ENCODE measurements around the gene DCTD. TPM values are rescaled to one million over a fixed set of nuclear protein-coding genes. Genes with fewer than 3 reads are reported as not detected.

The DCTD gene
- total and polyA plus RNA-seq, 8 donors: 28.0 to 65.2 (median 45.4) TPM

DNA sequence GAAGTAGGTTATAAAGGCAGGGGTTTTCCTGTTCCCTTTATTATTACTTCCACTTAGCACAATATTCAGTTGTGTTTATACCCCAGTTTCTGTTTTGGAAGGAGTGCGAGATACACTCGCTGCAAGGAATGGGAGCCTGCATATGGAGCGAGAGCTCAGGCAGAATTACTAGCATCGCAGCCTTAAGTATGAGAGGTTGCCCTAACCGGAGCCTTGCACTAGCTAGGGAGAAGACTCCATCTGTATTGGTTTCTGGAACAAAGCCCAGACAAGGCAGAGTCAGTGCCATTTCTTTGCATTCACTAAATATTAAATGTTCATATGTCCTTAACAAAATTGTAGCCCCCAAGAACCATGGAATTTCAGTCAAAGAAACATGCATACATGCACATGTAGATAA lies 6.2 kb upstream of the DCTD start:
- FAIRE-seq (no peak), DNase-seq (no peak), ATAC-seq (no peak)
- Histone ChIP-seq H3K9me3 (no peaks in the 10 kb centered on the region), H3K4me3 (no peak overlapping the region), H3K4me1 (peaks cover 0 to 14% (median 10%) of the 10 kb centered on the region in 3 donors), H3K27me3 (no peaks in the 10 kb centered on the region), H3K27ac (peak overlapping the region in 1 of 4 donors; percentile 60), H3K36me3 (no peaks in the 10 kb centered on the region)
- intact Hi-C loops (cut with DNase I): loop anchor here in 1 of 3 donors (10.0 kb wide), 1 partner anchor 119 kb away; no protein-coding TSS in a partner anchor
- 61% methylated on average over 5 of the region's 5 CpGs for WGBS, 2 donors
- TF ChIP-seq, protein P1, sequence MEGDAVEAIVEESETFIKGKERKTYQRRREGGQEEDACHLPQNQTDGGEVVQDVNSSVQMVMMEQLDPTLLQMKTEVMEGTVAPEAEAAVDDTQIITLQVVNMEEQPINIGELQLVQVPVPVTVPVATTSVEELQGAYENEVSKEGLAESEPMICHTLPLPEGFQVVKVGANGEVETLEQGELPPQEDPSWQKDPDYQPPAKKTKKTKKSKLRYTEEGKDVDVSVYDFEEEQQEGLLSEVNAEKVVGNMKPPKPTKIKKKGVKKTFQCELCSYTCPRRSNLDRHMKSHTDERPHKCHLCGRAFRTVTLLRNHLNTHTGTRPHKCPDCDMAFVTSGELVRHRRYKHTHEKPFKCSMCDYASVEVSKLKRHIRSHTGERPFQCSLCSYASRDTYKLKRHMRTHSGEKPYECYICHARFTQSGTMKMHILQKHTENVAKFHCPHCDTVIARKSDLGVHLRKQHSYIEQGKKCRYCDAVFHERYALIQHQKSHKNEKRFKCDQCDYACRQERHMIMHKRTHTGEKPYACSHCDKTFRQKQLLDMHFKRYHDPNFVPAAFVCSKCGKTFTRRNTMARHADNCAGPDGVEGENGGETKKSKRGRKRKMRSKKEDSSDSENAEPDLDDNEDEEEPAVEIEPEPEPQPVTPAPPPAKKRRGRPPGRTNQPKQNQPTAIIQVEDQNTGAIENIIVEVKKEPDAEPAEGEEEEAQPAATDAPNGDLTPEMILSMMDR (IDR thresholded peaks at IDR 0.05): no peak

DNA sequence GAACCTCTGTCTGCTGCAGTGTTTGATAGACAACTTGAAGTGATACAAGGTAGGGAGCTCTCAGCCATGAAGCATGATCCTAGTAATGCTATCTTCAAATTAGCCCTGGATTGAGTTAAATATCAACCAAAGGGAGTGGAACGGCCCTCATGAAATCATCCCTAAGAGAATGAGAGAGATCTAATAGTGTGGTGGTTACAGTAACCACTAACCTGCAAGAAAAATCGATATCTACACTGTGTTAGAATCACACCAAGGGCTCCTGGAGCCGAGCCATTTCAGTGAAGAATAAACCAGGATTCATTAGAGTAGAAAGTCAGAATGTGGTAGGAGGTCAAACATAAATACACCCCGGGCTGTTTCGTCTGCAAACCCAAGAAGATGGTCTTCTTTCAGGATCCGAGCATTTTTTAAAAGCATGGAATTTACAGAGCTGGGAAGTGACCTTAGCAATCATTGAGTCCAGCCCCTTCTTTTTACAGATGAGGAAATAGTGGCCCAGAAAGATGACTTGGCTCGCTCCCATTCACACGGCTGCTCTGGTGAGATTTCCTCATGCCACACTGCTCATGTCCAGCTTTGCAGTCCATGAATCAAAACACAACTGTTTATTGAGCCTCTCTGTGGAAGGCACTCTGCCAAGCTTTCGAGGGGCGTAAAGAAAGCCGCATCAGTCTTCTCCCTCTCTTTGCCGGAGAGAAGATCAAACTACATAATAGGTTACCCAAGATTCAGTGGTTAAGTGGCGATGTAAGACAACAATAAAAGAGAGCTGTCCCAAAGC lies 5.5 kb upstream of the DCTD start:
- 24 to 31% methylated on average over 13 of the region's 13 CpGs for WGBS, 2 donors
- Histone ChIP-seq H3K4me1 (peaks cover 0 to 17% (median 14%) of the 10 kb centered on the region in 3 donors), H3K36me3 (no peaks in the 10 kb centered on the region), H3K27ac (peak overlapping the region in 2 of 4 donors; percentile 60 to 64), H3K27me3 (no peaks in the 10 kb centered on the region), H3K9me3 (no peaks in the 10 kb centered on the region), H3K4me3 (no peak overlapping the region)
- DNase-seq: peak in 4 of 6 donors; percentile 25 to 47 (median 34)
- intact Hi-C loops (cut with DNase I): loop anchor here in 1 of 3 donors (10.0 kb wide), 1 partner anchor 118 kb away; no protein-coding TSS in a partner anchor
- TF ChIP-seq, protein P1 (IDR thresholded peaks at IDR 0.05): no peak
- FAIRE-seq: no peak
- peak; percentile 33 to 67 (median 57) for ATAC-seq

DNA sequence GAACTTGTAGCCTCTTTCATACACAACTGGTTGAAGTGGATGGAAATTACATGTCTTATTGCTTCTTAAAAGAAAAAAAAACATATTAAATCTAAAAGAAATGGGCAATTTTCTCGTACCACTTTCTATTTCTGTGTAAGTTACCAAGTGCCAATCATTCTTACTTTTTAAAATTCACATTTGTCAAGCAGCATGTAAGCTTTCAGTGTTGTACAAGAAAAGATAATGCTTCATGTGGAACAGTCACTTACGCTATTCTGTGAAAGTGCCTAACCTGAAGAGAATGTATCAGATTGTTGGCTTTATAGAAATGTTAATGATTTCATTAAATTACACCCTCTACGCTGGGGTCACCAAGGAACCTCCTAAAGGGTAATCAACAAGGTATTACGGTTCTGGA lies 4.4 kb upstream of the DCTD start:
- DNase-seq (no peak), ATAC-seq (no peak), FAIRE-seq (no peak)
- TF ChIP-seq, protein P1 (IDR thresholded peaks at IDR 0.05): no peak
- Histone ChIP-seq H3K27ac (no peak overlapping the region), H3K36me3 (no peaks in the 10 kb centered on the region), H3K27me3 (no peaks in the 10 kb centered on the region), H3K9me3 (no peaks in the 10 kb centered on the region), H3K4me1 (peaks cover 0 to 17% (median 14%) of the 10 kb centered on the region in 3 donors), H3K4me3 (no peak overlapping the region)
- WGBS, 2 donors: 86 to 88% methylated on average over 4 of the region's 4 CpGs
- intact Hi-C loops (cut with DNase I): loop anchor here in 1 of 3 donors (10.0 kb wide), 1 partner anchor 117 kb away; no protein-coding TSS in a partner anchor

DNA sequence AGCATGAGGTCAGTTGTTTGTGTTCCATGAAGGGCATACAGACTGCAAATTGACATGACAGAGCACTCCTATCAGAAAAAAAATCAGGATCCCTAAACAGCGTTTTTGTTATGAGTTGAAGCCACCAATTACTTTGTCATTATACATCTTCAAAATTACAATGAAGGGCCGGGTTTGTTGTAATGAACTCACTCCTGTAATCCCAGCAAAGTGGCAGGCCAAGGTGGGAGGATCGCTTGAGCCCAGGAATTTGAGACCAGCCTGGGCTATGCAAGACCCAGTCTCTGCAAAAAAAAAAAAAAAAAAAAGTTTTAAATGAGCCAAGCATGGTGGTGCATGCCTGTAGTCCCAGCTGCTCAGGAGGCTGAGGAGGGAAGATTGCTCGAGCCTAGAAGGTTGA lies 3.5 kb upstream of the DCTD start:
- H3K27me3 ChIP-seq: no peaks in the 10 kb centered on the region
- no peak for DNase-seq
- no peaks in the 10 kb centered on the region for H3K9me3 ChIP-seq
- H3K36me3 ChIP-seq: no peaks in the 10 kb centered on the region
- no peak for FAIRE-seq
- TF ChIP-seq, protein P1 (IDR thresholded peaks at IDR 0.05): no peak
- intact Hi-C loops (cut with DNase I): loop anchor here in 1 of 3 donors (10.0 kb wide), 1 partner anchor 116 kb away; no protein-coding TSS in a partner anchor
- no peak overlapping the region for H3K27ac ChIP-seq
- peaks cover 0 to 19% (median 17%) of the 10 kb centered on the region in 3 donors for H3K4me1 ChIP-seq
- no peak for ATAC-seq
- WGBS, 2 donors: 81 to 85% methylated on average over 4 of the region's 4 CpGs
- H3K4me3 ChIP-seq: no peak overlapping the region

Data from pancreas (tissue), 10 donors.